Stimulated activated CD4-positive, alpha-beta T cell treated with anti-CD3 and anti-CD28 coated beads, TNF-alpha, amount 100 ng/mL, for 24 hours (primary cell): Measurements from ENCODE around the gene DNAJC15.

Experiments used
- DNase-seq, 3 experiments: peaks; one replicate each; pipeline ENCODE4 v3.0.0-alpha.2; 2020; ENCODE audit warnings: low read depth in 3 of 3

The DNAJC15 gene

DNA sequence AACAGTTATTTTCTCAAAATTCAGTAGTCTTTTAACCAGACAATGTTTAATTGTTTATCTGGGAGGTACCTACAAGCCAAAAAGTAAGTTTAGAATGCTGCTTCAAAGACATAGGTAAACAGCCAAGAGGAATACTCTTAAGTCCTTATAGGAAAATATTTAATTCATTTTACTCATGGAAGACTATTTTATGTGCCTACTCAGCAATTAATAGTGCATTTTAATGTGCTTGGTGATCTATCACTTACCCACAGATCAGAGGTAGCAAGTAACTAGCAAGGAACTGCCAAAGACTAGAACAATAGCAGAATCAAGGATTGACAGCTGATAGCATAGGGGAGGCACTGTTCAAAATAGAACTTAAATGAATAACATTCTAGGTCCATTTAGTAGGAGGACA, 60.4 kb downstream of the DNAJC15 start:
- DNase-seq = no peak

DNA sequence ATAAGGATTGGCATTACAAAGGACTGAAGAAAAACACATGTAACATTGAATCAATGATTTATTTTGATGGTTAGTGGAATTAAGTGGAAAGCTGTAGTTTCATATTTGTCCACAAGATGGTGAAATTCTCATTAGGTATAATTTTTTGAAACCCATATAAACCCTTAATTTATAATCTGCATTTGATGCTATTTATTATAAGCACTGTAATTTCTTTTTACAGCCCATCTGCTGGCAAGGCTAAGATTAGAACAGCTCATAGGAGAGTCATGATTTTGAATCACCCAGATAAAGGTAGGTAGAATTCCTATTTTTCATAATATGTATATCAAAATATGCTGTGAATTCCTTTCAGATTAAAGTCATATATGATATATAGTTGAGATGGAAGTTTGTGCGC, 62.2 kb downstream of the DNAJC15 start:
- no peak for DNase-seq

DNA sequence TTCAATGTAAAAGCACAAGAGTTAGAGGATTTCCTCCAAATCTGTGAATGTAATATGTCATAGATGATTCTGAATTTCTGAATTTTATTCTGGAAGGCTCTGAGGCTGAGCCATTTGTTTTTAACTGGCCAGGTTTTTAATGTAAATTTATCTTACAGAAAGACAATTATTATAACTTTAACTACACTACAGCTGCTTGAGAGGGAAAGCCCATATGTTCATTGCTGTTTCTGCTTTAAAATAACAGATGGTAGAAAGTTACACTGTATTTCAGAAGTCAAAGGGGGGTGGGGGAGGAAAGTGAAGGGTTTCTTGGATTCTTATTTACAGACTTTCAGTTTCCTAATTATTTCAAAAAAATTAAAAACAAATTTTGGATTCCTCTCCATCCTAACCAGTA, 62.8 kb downstream of the DNAJC15 start:
- no peak for DNase-seq

DNA sequence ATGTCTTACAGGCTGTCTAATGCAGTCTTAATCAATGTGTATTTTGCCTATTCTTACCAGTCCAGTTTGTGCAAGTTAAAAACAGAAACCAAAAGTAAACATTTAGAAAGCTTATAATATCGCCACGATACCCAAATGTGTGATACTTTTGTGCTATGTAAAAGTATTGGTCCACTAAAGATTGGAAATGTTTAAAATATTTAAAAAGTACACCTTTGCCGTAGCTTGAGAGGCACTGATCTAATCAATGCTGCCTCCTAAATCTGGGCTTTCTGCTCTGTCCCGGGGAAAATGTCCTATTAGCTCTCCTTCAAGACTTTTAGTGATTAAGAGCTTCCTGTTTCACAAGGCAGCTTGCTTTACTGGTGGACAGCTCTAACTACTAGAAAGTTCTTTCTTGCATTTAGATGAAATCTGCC, 64.7 kb downstream of the DNAJC15 start:
- no peak for DNase-seq

DNA sequence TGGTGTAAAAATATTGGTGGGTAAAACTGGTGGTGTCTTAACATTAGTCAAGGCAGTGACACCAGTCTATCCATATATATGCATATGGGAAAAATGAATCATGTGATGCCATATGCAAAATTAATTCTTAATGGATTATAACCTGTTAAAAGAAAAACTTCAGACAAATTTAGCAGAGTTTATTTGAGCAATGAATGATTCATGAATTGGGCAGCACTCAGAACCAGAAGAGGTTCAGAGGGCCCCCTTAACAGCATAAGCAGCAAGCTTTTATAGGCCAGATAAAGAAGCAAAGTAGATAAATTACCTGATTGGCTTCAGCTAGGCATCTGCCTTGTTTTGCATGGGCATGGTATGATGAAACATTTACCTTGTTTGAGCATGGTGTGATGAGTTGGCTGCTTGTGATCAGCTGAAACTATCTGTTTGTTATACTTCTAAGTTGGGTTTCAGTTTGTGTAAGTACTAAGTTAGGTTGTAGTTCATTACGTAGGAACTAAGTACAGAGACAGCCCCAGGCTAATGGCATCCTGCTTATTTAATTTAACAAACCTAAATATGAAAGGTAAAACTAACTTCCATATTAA, 66.6 kb downstream of the DNAJC15 start:
- DNase-seq = no peak

DNA sequence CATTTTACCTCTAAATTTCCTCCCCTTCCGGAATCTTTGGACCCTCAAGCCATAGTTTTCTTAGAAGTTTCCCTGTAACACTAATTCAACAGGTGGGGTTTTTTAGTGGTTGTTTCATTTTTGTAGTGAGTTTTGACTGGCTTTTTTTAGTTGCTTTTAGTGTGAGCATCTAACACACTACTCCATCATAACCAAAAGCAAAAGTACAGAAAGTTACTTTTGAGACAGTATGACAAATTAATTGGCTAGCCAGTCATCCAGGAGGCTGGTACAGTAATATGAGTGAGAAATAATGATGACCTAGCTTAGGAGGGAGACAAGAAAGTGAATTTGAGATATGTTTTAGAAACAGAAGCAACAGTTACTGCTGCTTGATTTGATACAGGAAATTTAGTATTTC, 71.5 kb downstream of the DNAJC15 start:
- DNase-seq = no peak

DNA sequence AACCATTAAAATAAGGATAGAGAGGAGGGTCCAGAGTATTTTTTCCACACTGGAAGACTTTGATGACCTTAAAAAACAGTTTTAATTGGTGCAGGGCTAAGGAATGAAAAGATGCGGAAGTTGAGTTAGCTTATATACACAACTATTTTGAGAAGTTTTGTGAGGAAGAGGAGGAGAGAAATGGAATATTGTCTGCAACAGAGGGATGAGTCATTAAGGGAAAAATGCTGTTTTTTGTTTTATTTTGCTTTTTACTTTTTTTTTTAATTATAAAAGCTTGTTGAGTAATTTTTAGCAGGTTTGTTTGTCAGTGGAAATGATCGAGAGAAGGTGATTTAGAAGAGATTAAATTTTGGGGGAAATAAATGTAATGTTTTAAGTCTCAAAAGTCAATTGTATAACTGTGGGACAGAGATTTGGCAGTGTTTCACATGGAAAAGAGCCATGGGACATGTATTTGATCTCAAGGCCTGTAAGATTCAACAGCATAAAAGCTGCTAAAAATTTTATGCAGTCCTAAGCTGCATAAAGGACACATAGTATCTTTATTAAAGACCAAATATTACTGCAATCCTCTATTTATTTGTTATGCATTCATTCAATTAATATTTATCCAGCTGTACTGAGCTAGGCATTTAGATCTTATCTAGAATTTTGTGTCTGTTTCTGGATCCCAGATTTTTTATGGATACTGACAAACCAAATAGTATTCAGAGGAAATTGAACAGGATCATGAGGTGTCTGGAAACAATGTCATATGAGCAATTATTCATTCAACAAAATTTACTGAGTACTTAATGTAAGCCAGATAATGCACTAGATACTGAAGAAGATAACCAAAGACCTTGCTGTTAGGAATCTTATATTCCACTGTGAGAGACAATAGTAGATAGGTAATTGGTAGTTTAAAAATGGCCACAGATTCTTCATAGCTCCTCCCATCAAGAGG, 72.7 kb downstream of the DNAJC15 start:
- no peak for DNase-seq

DNA sequence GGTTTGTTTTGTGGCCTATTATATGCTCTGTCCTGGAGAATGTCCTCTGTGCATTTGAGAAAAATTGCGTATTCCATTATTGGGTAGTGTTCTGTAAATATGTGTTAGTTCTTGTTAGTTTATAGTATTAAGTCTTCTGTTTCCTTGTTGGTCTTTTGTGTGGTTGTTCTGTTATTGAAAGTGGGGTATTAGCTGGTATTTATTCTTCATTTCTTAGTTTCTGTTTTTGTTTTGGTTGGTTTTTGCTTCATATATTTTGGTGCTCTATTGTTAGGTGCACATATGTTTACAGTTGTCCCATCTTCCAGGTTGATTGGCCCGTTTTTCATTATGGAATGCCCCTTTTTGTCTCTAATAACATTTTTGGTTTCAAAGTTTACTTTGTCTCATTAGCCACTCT, 77.3 kb downstream of the DNAJC15 start:
- DNase-seq = no peak

DNA sequence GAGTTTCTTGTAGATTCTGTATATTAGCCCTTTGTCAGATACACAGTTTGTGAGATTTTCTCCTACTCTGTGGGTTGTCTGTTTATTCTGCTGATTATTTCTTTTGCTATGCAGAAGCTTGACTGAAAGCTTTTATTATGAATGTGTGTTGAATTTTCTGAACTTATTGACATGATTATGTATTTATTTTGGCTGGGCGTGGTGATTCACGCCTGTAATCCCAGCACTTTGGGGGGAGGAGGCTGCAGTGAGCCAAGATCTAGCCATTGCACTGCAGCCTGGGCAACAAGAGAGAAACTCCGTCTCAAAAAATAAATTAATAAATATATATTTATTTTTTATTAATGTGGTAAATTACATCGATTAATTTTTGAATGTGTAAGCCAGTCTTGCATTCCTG, 78.9 kb downstream of the DNAJC15 start:
- DNase-seq = no peak

DNA sequence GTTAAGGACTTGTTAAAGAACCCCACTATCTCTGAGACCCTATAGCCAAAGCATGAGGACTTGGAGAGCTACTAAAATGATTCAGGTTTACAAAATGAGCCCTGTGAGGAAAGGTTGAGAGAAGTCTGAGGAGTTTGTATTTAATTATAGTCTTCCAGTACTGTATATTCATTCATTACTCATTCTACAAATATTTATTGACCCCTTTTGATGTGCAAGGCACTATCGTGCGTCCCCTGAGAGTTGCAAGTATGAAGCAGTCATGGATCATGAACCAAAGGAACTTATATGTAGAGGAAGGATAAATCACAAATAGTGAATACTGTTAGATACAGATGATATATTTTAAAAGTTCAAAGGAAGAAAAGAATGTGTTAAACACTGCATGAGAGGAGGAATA, 84.4 kb downstream of the DNAJC15 start:
- no peak for DNase-seq

DNA sequence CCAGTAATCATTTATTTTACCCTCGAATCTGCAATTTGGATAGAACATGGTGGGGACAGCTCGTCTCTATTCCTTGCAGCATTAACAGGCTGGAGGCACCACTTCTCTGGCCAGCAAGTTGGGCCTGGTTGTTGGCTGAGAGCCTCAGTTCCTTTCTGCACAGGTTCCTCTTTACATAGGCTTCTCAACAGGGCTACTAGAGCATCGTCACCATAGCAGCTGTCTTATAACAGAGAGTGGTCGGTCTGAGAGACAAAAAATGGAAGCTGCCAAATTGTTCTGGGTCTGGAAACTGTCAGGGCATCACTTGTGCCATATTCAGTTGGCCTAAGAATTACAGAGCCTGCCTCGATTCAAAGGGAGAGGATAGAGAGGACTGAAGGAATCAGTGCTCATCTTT, 86.7 kb downstream of the DNAJC15 start:
- DNase-seq = no peak

DNA sequence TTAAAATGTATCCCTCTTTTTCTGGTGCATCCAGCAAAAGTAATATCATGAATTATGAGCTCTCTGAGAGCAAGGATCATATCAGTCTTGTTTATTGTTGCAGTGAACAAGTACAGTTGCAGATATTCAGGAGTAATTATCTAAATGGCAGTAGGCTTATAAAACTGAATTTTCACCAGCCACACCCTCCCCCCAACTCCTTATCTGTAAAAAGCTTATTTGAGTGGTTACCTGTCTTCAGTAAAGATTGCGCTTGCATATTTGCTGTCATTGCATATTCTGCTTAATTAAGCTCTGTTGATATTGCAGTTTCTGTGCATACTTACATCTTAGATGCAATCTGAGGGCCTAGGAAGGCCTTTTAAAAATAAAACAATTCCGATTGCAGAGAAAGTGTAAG, 87.3 kb downstream of the DNAJC15 start:
- no peak for DNase-seq

DNA sequence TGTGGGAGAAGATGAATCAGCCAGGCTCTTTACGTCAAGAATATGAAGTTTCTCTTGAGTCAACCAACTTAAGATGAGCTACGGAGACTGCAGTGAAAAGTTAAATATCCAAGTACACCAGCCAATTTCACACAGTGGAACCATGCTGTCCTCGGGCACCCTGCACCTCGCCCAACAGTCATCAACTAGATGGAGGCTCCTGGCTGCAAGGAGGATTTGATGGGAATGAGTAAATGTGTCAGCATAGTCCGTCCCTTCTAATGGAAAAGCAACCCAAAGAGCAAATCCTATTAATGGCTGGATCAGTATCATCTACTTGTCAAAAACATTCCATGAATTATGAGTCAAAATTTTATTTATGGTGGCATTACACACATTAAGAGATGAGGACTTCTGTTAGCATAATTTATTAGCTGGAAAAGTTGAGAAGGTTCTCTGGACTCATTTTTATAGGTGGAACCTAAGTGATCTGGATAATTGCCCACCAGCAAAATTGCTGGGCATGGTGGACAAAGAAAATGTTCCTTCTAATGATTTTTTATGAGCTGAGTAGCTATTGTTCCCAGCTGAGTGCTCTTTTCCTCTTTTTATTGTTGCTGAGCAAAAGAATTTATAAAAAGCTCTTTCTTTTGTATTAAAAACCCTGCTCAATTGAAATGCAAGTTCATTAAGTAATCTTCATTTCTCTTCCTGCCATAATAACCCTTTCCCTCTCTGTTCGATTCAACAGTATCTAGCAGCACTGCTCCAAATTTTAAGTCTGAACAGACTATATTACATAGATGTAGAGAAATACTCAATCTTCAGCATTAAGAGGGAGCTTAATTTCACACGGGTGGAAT, 88.4 kb downstream of the DNAJC15 start:
- DNase-seq = no peak

DNA sequence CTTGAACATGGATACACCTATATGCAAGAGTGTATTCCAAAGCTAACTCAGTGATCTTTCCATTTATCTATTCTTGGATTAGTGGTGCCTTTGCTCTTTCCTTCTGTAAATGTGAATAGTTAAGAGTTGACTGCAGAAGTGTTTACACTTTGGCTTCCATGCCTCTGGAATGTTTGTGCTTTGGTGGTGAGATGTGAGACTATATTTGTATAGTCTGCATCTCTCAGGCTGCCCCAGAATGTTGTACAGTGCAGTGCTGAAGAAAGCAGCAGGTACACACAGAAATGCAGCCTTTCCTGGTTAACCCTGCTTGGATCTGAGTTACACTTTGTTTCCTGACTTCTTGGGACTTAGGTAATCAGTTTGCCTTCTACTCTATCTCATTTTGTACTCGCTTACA, 90.2 kb downstream of the DNAJC15 start:
- no peak for DNase-seq

DNA sequence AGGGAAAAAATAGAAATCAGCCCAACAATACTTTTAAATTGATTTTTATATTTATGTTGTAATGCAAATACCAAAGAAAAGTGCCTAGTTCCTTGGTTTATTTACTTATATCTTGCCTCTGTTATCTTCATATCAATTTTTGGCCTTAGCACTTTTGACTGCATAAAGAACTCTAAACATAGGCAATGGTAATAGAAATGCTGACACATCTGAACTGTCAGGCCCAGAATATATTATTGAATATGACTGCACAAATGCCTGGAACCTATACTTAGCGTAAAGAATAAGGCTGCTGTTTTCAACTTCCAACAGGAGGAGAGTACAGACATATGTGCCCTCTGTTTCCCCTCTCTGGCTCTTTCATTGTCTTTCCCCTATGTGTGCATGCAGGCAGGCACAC, 91.1 kb downstream of the DNAJC15 start:
- DNase-seq = no peak

DNA sequence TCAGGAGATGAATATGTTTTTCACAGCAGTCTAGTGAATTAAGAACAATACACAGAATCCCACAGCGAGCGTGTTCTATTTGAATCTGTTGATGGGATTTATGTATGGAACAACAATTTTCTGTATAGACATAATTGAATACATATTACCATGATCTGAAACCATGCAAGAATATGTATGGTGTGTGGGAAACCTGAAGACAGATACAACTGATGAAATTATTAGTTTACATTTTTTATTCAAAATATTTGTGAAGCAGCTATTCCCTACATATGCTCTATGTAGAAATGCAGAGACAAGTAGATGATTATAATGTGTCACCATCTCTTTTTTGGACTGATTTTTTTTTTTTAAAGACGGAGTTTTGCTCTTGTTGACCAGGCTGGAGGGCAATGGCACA, 91.8 kb downstream of the DNAJC15 start:
- DNase-seq = no peak

DNA sequence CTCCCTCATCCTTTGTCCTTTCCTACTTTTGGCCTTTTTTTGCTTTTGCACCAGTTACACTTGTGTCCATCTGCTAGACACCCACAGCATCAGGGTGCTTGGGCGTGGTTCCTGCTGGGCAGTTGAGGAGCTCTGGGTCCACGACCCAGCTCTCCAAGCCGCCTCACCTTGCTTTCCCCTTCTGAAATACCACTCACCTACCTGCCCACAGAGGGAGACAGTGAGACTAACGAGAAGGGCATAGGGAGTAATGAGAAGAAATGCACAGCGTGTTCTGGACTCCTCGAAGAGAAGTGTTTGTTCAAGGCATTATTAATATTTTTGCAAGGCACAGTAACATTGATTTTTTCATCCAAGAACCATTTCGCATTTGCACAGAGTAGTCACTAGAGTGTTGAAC, 92.9 kb downstream of the DNAJC15 start:
- no peak for DNase-seq

DNA sequence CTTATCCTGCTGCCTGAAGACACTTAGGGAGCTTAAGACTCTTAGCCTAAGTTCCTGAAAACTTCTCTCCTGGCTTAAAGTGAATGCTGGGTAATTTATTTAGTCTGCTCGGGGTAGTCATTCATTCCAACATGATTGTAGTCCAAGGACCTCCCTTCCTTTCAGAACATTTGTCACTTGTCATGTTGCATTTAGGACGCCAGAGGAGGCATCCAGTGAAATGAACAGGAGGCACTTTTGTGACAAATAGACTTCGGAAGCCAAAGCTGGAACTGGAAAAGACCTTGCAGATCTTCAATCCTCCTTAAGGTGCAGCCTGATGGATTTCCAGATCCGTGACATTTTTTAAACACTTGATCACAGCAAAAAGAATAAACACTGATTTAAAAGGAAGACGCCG, 95.1 kb downstream of the DNAJC15 start:
- DNase-seq = no peak

DNA sequence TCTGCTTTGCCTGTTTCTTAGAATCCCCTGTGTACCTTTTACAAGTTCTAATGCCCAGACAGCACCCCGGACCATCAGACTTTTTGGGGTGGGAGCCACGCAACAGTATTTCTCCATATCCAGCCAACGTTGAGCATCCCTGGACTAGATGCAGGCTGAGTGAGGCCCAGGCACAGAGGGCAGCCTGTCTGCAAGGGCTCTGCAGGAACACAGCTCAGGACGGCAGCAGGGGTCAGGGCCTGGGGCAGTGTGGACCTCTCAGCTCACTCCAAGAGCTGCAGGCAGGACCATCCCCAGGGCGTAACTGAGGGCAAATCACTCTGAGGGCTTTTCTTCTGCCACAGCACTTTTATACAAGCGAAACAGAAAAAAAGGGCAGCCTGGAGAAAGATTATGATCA, 95.8 kb downstream of the DNAJC15 start:
- no peak for DNase-seq

DNA sequence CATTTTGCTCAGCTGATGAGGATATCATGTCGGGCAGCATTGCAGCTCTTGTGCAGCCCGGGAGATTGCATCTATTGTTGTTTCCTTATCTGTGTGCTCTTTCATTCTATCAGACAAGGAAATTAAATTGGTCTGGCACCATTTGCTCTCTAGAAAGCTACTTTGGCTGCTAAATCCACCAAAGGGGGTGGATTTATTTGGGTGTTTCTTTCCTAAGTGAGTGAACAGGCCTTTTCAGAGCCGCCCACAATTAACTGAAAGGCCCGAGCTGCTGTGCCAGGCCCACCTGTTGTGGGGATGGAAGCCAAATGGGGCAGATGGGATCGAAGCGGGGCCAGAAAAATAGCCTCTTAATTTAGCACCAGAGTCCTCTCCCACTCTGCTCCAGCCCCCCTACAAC, 99.4 kb downstream of the DNAJC15 start:
- DNase-seq = no peak

DNA sequence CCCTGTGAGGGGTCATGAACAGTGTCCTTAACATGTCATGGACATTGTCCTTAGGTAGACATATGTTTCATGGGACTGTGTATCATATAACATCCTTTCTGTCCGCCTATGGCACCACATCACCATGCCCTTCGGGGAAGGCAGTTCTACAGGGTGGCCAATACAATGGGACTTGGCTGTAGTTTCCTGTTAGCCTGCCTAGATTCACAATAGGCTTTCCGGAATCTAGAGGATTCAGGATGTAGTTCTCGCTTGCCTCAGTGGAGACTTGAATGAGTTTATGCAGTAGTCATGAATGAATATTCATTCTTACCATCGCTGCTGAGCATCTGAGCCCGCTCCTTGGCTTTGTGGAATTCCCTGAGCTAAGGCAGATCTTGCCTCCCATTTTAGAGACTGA, 100.5 kb downstream of the DNAJC15 start:
- no peak for DNase-seq

DNA sequence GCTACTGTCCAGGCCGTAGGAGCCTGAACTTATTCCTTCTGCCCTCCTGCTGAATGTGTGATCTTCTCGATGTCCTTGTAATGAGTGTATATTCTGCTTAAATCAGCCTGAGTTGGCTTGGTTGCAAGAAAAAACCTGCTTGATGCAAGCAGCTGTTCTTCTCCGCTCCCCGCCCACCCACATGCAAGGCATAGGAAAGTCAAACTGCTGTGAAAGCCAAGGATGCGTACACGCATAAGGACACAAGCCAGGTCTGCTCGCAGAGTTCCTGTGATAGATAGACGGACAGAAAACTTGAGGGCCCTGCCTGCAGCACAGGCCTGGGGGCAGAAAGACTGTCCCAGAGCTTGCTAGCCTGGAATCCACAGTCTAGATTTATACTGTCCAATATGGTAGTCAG, 101.1 kb downstream of the DNAJC15 start:
- DNase-seq = no peak

DNA sequence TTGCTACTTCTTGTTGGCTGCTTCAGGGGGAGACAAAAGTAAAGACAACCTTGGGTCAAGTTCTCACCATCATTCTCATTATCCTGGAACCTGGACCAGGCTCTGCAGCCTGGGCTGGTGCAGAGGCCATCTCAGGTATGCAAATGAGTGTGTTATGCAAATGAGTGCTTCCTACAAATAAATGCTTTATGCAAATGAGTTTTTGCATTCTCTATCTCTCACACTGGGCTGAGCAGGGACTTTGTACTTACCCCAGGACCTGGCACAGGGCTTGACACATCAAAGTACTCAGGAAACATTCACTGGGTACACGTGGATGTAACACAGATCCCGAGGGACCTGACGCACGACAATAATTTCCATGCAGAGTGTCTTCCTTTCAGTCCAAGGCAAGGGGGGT, 103.0 kb downstream of the DNAJC15 start:
- no peak for DNase-seq
